HG03520 (cell line): ENCODE data around the gene EML1.
A peak's percentile ranks its signal among the peaks of the same experiment; 100 is the strongest.

ENCODE experiments used
- ATAC-seq: cut with Tn5 transposase; IDR thresholded peaks from one replicate; pipeline ENCODE4 v1.9.1; 2021; ENCODE audit warnings: mild to moderate bottlenecking, moderate library complexity; ENCODE audit not compliant: unreplicated experiment

Gene EML1, protein sequence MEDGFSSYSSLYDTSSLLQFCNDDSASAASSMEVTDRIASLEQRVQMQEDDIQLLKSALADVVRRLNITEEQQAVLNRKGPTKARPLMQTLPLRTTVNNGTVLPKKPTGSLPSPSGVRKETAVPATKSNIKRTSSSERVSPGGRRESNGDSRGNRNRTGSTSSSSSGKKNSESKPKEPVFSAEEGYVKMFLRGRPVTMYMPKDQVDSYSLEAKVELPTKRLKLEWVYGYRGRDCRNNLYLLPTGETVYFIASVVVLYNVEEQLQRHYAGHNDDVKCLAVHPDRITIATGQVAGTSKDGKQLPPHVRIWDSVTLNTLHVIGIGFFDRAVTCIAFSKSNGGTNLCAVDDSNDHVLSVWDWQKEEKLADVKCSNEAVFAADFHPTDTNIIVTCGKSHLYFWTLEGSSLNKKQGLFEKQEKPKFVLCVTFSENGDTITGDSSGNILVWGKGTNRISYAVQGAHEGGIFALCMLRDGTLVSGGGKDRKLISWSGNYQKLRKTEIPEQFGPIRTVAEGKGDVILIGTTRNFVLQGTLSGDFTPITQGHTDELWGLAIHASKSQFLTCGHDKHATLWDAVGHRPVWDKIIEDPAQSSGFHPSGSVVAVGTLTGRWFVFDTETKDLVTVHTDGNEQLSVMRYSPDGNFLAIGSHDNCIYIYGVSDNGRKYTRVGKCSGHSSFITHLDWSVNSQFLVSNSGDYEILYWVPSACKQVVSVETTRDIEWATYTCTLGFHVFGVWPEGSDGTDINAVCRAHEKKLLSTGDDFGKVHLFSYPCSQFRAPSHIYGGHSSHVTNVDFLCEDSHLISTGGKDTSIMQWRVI

DNA sequence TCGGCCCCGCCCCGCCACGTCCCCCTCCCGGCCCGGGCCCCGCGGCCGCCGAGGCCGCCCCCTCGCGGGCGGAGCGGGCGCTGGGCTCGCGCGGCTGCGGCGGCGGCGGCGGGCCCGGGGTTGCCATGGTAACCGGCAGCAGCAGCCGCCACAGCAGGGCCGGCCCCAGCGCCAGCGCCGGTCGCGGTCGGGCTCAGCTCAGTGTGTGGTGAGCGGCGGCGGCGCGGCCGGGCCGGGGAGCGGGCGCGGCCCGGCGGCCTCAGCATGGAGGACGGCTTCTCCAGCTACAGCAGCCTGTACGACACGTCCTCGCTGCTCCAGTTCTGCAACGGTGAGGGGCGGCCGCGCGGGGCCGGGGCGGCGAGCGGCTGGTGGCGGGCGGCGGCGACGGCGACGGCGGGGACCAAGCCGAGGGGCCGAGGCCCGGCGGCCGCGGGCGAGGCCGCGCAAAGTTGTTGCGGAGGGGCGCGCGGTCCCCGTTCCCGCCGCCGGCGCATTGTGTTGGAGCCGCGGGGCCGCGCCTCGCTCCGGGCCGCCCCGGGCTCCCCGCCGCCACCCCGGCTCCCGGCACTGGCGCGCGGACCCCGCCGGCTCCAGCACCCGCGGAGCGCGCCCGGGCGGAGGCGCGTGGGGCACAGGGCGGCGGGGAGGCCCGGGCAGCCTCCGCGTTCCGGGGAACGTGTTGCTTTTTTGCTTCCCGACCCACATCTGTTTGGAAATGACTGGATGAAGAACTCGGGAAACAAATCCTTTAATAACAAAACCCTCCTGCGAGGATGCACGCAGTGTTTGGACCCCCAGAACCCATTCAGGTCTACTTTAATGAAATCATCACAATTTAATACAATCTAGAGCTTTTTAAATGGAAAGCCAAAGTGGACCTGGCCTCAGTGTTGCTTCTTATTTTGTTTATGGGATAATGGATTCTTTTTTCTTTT is at the start of gene EML1:
EML1 (plus strand) TSS at position 201 of the 938 bp plus-strand sequence; CDS start at position 265, 64 bp downstream.
- ATAC-seq = peak; percentile 82

DNA sequence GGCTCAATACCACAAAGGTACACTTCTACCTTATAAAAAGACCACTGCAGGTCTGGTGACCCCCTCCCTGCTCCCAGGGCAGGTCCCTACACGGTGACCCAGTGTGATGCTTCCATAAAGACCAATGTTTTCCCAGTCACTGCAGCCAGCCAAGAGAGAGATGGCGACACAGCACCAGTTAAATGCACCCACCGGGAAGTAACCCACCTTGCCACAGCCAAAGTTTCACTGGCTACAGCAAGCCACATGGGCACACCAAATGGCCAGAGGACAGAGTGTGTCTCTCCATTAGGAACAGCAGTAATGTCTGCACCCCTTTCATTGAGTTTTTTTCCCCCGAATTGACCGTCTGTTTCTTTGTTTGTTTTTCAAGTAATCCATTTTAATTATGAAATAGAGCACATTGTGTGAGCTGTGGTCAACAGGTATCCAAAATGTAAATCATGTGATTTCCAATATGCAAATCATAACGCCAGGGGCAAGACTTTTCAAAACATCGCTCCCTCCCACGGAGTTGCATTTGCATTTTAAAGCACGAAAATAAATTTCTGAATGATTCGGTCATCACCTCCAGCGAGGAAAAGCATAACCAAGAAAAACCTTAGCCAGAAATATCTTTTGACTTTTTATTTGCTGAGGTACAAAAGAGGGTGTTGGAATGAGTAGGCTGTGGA is 48.9 kb upstream of the EML1 start:
- ATAC-seq = no peak

DNA sequence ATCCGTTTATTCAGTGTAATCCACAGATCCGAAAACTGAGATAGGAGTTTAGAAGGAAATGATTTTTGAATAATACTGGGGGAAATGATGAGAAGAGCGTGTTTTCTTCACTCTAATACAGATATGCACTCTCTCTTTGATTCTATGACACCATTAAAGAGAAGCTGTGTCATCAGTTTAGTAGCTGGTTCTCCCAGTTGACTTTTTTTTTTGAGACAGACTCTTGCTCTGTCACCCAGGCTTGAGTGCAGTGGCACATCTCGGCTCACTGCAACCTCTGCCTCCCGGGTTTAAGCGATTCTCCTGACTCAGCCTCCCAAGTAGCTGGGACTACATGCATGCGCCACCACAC is 48.4 kb upstream of the EML1 start:
- no peak for ATAC-seq

DNA sequence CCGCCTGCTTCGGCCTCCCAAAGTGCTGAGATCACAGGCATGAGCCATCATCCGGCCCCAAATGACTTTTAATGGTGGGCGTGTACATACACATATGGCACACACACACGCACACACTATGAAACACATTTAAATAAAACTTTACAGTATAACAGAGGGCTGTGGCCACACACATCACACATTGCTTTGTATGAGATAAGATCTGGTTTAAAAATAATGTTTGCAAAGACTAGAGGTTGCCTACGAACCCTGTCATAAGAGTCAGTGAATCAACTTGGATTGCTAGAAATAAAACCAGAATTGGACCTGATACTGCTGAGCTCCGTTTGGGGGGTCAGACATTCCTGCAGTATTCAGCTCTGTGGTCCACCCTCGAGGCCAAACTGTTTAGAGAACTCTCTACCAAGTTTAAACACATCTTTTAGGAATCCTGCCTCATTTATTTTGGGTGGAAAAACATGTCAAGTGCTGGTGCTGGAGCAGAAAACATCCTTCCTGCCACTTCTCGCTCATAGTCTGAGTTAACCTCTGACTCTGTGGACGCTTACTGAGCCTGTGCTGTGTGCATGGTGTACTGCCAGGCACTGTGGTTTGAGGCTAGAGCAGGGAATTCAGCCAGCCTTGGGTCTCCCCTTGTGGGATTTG is 47.8 kb upstream of the EML1 start:
- no peak for ATAC-seq

DNA sequence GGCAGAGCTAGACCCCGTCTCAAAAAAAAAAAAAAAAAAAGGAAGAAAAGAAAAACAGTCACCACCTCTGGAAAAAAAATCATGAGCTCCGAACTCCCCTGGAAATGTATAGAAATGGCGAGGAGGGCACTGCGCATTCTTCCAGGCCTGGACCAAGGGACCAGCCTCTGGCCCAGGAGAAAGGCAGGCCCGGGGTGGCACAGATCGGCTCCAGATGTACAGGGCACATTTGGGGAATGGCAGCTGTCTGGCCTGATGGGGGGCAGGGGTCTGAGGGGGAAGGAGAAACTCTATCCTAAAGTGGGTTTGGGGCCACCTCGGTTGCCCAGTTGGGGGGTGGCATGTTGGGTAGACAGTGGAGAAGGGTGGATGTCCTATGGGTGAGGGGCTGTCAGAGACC is 46.0 kb upstream of the EML1 start:
- no peak for ATAC-seq

DNA sequence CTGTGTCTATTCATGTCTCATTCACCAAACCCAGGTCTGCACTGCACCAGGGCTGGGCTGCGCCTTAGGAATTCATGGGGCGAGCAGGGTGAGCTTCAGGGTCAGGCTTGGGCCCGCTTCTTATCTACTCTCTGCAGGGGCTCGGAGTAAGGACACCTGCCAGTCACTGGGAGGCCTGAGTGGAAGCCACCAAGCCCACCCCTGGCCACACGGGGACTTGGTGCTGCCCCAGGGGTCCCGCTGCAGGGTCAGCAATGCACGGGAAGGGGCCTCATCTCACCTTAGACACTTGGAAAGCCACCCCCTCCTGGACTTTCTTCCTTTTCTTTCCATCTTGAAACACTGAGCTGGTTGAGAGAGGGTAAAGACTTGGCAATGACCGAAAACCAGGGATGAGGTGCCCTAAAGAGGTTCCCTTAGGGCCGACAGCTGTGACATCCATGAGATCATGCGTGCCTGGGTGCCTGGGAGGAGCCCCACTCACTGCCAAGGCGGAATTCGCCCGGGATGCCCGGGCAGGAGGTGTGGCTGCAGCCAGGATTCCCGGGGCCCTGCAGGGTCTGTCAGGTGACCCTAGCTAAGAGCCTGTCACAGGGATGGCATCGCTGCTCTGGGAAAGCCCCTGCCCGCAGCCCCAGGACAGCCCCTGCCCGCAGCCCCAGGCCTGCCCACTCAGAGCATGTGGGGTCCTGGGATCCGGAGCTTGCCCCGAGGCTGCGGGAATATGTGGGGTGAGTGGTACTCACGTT is 45.5 kb upstream of the EML1 start:
- no peak for ATAC-seq

DNA sequence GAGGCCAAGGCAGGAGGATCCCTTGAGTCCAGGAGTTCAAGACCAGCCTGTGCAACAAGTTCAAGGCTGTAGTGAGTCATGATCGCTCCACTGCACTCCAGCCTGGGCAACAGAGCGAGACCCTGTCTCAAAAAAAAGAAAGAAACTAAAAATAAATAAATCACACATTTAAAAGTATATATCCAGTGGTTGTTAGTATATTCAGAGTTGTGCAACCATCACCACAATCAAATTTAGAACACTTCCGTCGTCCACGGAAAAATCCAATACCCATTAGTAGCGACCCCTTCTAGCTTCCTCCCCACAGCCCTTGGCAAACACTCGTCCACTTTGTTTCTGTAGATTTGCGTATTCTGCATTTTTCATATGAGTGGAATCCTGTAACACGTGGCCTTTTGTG is 44.7 kb upstream of the EML1 start:
- no peak for ATAC-seq

DNA sequence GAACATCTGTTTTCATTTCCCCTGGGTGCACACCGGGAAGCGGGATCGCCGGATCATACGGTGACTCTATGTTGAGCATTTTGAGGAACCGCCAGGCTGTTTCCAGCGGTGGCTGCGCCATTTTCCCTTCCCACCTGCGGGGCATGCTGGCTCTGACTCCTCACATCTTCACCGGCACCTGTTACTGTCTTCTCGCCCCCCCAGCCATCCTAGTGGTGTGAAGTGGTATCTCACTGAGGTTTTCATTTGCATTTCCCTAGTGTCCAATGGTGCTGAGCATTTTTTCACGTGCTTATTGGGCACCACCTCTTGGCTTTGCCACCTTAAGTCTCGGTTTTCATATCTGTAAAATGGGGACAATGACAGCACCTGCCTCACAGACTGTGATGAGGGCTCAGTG is 44.1 kb upstream of the EML1 start:
- no peak for ATAC-seq

DNA sequence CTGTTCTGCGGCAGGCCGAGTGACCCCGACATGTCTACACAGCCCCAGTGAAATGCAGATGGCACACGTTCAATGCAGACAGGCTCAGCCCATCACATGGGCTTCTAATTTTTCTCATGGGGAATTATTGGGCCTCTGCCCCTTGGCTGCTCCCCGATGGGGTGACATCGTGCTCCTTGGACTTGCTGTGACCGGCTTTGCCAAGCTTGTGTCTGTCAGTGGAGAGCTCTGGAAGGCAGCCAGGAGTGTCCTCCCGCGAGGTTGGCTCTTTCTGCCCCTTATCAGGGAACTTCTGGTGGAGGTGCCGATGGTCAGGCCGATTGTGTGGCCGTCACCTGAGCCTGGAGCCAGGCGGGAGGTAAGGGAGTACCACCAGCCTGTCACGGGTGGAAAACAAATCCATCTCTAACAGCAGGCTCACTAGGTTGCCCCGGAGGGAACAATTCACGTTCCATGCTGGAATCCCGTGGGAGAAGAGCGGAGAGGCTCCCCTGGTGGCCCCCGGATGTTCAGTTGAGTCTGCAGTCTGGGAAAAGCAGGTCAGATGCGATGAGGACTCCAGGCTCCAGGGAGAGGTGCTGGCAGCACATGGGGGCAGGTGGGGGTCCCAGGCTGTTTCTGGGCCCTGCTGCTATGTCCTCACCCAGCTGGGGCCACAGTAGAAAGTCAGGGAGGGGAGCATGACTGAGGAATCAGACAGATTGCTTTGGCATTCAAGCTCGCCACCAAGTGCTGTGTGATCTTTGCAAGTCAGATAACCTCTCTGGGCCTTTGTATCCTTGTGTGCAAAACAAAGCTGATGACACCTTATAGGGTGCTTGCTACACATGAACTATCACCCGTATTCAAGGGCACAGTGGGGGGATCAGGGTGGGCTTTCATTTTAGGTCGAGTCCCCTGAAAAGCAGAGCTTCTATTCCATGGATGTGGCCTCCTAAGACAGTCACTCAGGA is 43.2 kb upstream of the EML1 start:
- no peak for ATAC-seq

DNA sequence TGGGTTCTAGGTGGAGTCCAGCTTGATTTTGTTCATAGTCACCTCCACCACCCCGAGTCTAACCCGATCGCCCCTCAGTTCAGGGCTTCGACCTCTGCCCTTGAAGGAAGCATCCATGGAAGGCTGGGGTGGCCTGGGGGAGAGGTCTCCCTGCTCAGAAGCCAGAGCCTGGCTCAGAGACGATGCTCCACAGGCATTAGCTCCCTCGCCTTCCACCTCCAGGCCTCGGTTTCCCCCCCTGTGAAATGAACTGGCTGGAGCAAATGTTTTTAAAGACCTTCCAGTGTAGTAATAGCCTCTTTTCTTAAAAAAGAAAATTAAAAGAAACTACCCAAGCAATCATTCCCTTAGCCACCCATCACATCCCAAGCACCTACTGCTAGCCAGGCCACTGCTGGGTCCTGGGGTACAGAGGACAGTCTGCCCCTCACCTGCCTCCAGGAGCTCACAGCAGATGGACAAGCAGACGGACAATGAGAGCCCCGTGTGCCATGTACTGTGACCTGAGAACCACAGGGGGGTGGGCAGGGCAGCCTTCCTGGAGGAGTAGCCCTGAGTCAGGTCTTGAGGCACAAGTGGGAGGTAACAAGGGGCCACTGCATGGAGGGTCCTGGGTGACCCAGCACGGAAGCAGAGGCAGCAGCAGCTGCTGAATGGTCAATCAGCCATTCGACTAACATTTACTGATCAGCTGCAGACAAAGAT is 42.3 kb upstream of the EML1 start:
- no peak for ATAC-seq

DNA sequence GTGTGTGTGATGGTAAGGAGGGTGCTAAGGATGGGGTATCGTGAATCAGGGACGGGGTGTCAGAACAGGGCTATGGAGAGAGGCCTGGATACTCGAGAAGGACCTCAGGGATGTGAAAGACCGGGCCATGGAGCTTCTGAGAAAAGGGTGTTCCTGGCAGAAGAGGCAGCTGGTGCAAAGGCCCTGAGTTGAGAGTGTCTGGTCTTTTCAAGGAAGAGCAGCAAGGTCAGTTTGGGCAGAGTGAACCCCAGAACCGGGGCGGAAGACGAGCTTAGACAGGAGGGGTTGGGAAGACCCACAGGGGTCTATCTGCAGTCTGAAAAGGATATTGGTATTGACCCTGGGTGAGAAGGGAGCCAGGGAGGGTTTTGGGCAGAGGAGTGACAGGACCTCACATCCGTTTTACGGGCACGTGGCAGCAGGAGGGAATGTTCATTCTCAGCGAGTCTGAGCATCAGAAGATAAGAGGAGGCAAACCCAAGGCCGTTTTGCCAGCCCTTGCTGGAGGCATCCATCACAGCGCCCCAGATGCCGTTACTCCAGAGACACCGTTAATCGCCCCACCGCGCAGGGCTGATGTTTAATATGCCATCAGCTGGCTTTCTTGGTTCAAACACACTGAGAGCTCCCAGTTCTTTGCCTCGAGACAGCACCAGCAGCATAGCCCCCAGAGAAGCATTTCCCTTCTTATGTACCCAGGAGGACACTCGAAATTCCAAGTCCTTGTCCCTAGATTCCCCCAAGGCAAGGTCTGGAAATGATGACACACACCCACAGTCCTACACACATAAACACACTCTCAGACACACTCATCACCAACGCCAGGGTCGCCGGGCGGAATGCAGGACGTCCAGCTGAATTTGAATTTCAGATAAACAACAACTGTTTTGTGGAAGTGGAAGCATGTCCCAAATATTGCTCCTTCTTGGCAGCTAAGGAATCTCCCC is 41.4 kb upstream of the EML1 start:
- ATAC-seq = no peak

DNA sequence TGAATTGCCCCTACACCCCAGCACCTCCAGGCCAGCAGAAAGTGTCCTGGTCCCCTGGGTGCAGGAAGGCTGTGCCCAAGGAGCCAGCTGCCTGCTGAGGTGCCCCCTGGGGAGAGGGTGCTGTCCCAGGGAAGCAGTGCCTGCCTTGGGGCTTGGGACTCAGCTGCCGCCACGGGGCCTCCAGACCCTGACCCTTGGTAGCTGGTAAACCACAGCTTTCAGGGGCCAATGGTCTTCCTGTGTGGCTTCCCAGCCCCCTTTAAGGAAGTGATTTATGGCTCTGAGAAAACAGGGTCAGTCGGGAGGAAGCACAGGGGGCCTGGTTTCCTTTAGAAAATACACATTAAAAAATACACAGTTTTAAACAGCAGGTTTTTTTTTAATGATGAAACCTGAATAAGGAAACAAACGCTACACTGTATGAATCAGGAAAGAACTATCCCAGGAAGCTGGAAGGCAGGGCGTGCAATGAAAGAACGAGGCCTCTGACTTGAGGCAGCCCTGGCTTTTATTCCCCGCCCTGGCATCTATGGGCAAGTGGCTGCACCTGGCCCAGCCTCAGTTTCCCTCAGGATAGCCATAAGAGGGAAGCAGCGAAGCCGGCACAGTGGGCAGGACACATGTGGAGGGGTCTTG is 40.6 kb upstream of the EML1 start:
- ATAC-seq = no peak

DNA sequence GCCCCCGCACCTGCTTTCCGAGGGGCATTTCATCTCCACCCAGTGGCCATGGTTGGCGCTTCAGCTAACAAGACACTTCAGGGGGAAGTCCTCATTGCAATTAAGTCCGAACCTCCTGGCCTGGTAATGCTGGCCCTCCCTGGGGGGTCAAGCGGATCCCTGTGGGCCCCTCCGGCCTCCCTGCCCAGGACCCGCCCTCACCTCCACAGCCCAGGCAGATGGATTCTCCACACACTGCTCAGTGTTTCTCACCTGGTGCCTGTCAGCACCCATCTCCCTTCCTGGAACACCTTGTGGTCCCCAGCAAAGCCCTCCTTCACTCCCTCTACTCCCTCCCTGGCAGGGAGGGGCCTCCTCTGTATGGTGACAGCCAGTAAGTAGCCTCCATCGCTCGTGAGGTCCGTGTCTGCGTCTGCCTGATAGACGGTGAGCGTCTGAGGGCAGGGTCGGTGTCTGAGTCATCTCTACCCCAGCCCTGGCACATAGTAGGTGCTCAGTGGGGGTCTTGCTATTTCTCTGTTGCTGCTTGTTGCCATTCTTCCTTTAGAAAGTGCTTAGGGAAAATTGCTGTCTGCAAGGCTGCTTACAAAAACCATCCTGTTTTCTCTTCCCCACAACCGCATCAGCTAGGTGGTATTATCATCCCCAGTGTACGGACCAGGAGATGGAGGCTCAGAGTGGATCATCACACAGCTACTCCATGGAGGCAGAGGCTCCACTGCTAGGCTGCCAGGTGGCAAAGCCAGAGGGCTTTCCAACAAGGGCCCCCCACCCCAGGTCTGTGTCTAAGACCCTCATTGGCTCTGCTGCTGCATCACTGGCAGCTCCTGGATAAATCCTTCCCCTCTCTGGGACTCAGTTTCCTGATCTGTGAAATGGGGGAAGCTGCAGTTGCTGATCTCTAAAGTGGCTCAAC is 39.7 kb upstream of the EML1 start:
- ATAC-seq = no peak

DNA sequence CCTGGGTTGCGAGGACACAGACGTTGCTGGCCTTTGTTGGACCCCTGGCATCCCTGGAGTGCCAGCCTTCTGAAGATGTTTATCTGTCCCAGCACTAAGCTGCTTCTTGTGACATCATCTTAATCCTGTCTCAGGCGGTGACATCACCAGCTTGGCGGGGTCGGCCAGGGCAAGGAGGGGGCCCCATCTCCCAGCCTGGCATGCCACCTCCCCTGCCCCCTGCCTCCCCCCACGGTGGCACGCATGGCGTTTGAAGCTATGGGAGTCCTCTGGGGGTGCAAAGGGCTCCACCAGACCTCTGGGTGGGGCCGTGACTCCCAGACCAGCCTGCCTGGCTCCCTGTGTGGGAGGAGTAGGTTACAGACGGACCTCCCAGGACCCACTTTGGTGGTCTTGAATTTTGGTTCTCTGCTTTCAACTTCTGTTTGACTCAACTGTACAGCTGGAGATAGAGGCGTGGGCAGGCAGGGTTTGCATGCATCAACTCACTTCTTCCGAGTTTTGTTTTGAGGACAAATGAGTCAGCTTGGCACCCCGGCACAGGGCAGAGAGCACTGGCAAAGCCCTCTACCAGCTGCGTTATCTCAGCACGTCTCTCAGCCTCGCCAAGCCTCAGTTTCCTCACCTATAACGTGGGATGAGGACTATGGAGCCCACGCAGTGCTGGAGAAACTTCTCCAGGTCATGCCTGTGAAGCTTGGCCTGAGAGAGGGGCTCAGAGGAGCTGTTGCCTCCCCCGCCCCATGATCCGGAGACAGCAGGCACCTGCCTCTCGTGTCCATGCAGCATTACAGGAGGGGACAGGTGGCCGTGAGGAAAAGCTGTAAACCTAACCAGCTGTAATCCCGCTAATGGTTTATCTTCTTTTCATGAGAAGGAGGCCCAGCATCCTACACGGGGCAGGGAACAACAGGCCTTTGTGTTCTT is 38.8 kb upstream of the EML1 start:
- no peak for ATAC-seq
